Stomach smooth muscle (tissue), 2 donors: ENCODE data around the gene TRAP1.

ENCODE experiments used
- H3K27ac ChIP-seq: one replicate; pipeline ENCODE4 v1.7.0; 2013; ENCODE audit warnings: mild to moderate bottlenecking, low read length, inconsistent platforms
- H3K27me3 ChIP-seq, 2 donors: one replicate each; pipeline ENCODE4 v1.7.0; 2013; ENCODE audit warnings: low read length in 2 of 2; ENCODE audit not compliant: insufficient read depth in 2 of 2, control insufficient read depth in 1 of 2
- H3K36me3 ChIP-seq, 2 donors: one replicate each; pipeline ENCODE4 v1.7.0; 2013; ENCODE audit warnings: low read length in 2 of 2; ENCODE audit not compliant: control insufficient read depth in 2 of 2, insufficient read depth in 2 of 2
- H3K4me1 ChIP-seq: one replicate; pipeline ENCODE4 v1.7.0; 2013; ENCODE audit warnings: low read length; ENCODE audit not compliant: control insufficient read depth, insufficient read depth
- H3K4me3 ChIP-seq, 2 donors: one replicate each; pipeline ENCODE4 v1.7.0; 2013; ENCODE audit warnings: low read length in 2 of 2
- H3K9ac ChIP-seq, 2 donors: one replicate each; pipeline ENCODE4 v1.7.0; 2013; ENCODE audit warnings: low read length in 2 of 2, mild to moderate bottlenecking in 1 of 2
- H3K9me3 ChIP-seq, 2 donors: one replicate each; pipeline ENCODE4 v1.7.0; 2013; ENCODE audit warnings: low read length in 2 of 2; ENCODE audit not compliant: control insufficient read depth in 2 of 2
- donor health status: healthy.
- donor health status: Pancreatic carcinoma.

Gene TRAP1

DNA sequence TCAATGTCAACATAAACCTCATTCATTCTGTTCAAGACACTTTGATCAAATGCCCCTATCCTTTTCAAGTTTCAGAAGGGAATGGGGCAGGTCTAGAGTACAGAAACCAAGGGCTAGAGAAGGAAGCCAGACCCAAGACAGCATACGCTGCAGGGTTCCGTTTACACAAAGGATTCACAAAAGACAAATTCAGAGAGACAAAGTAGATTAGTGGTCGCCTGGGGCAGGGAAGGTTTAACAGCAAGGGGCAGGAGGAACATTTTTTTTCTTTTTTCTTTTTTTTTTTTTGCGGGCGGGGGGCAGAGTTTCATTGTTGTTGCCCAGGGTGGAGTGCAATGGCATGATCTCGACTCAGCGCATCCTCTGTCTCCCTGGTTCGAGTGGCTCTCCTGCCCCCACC is 19.9 kb upstream of the TRAP1 start:
- H3K9me3 ChIP-seq = no peaks in the 10 kb centered on the region
- no peak overlapping the region for H3K27ac ChIP-seq
- no peaks in the 10 kb centered on the region for H3K4me1 ChIP-seq
- H3K9ac ChIP-seq = no peak overlapping the region
- H3K4me3 ChIP-seq = no peak overlapping the region
- H3K36me3 ChIP-seq = peaks cover 67 to 68% of the 10 kb centered on the region in 2 donors
- no peaks in the 10 kb centered on the region for H3K27me3 ChIP-seq

DNA sequence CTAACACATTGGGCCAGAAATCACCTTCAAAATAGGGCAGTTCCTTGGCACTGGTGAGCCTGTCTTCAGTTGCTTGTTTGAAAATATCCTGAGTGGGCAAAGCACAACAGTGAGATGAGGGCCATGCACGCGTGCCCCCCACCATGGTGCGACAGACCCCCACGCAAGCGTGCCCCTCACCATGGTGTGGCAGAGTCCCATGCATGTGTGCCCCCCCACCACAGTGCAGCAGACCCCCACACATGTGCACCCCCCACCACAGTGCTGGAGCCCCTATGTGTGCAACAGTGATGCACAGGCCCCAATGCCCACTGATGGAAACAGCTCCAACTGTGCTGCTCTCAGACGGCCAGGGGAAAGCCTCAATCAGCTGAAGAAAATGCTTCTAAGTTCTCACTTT is 18.8 kb upstream of the TRAP1 start:
- H3K27ac ChIP-seq = no peak overlapping the region
- H3K27me3 ChIP-seq = no peaks in the 10 kb centered on the region
- no peaks in the 10 kb centered on the region for H3K9me3 ChIP-seq
- no peak overlapping the region for H3K4me3 ChIP-seq
- no peak overlapping the region for H3K9ac ChIP-seq
- H3K4me1 ChIP-seq = no peaks in the 10 kb centered on the region
- H3K36me3 ChIP-seq = peaks cover 76% of the 10 kb centered on the region in 2 donors

DNA sequence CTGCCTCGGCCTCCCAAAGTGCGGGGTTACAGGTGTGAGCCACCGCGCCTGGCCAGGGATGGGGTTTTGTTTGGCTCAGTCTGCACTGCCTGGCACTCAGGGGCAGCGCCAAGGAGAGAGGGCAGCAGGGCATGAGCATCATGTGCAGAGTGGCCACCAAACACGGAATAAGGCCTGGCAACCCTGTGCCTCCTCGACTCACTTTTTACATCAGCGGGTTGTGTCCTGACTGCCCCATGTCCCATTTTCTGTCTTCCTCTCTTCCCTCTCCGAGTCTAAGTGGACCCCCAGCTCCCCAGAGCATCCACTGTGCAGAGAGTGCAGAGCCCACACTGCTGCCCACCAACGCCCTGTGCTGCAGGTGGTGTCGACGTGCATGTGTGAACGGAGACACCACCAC is 18.2 kb upstream of the TRAP1 start:
- Histone ChIP-seq H3K27me3 (no peaks in the 10 kb centered on the region), H3K27ac (no peak overlapping the region), H3K9ac (no peak overlapping the region), H3K36me3 (peaks cover 75 to 76% of the 10 kb centered on the region in 2 donors), H3K9me3 (no peaks in the 10 kb centered on the region), H3K4me3 (no peak overlapping the region), H3K4me1 (no peaks in the 10 kb centered on the region)

DNA sequence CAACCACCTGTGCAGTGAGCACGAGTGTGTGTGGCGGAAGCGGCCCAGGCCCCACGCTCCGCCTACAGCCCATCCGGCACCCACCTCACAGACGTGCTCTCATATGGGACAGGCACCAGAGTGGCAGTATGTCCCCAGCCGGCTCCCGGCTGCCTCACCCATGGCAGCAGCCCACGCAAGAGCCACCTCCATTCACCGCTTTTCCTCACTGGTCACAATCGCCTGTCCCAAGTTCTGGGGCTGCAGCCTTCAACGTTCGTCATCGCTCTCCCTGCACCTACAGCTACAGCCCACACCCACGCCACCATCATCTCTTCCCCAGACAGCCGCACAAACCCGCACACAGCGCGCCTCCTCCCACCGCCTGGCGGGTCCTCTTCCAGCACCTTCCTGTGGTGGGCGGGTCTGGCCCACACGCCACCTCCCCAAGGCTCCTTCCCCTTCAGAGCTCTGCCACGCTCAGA is 17.5 kb upstream of the TRAP1 start:
- H3K36me3 ChIP-seq = peaks cover 77 to 78% of the 10 kb centered on the region in 2 donors

DNA sequence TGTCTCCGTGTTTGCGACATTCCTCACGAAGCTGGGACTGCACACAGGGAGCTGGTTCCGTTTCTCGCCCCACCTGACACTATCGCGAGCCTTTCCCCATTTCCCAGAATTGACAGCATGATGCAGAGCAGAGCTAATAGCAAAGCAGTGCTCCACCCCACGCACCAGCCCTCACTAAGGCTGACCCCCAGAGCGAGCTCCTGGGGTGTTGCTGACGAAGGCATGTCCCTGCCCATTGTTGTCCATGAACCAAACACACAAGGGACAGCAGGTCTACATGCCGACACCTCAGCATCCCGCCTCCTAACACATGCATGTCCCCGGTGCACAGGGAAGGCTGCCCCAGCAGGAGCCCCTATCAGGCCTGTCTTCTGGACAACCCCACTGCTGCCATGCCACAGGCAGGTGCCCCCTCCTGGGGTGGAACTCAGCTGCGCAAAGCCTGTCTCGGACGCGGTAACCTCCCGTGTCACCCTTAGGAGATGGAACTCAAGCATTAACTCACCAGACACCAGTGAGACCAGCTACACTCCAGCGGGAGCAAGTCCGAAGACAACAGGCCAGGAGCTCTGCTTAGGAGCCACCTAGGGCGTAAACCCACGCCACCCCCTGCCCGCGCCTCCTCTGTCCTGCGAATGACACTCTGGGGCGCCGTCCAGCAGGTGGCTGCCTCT is 16.9 kb upstream of the TRAP1 start:
- Histone ChIP-seq H3K36me3 (peaks cover 77 to 78% of the 10 kb centered on the region in 2 donors), H3K9ac (no peak overlapping the region), H3K27me3 (no peaks in the 10 kb centered on the region), H3K9me3 (no peaks in the 10 kb centered on the region), H3K27ac (no peak overlapping the region), H3K4me3 (no peak overlapping the region), H3K4me1 (no peaks in the 10 kb centered on the region)

More for the DNA sequence above, 17.5 kb upstream of the TRAP1 start:
- no peaks in the 10 kb centered on the region for H3K27me3 ChIP-seq
- no peaks in the 10 kb centered on the region for H3K9me3 ChIP-seq
- H3K4me1 ChIP-seq = no peaks in the 10 kb centered on the region
- H3K9ac ChIP-seq = no peak overlapping the region
- no peak overlapping the region for H3K27ac ChIP-seq
- H3K4me3 ChIP-seq = no peak overlapping the region

DNA sequence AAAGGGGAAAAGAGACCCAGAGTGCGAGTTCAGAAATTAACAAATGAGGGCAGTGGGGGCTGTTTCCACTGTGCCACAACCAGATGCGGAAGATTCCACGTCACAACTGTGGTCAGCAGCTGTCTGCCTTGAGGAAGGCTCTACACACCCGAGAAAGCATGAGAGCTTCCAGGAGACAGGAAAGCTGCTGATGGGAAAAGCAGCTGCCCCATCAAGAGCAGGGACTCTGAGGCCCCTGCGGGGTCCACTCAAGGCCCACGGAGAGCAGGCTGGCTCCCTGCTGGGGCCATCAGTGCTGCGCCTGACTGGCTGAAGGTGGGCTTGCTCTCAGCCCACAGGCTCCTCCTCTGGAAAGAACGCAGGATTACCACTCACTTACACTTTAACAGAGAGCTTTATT is 14.8 kb upstream of the TRAP1 start:
- Histone ChIP-seq H3K4me3 (no peak overlapping the region), H3K9me3 (no peaks in the 10 kb centered on the region), H3K36me3 (peaks cover 63 to 78% of the 10 kb centered on the region in 2 donors), H3K27ac (no peak overlapping the region), H3K9ac (no peak overlapping the region), H3K27me3 (no peaks in the 10 kb centered on the region), H3K4me1 (no peaks in the 10 kb centered on the region)

DNA sequence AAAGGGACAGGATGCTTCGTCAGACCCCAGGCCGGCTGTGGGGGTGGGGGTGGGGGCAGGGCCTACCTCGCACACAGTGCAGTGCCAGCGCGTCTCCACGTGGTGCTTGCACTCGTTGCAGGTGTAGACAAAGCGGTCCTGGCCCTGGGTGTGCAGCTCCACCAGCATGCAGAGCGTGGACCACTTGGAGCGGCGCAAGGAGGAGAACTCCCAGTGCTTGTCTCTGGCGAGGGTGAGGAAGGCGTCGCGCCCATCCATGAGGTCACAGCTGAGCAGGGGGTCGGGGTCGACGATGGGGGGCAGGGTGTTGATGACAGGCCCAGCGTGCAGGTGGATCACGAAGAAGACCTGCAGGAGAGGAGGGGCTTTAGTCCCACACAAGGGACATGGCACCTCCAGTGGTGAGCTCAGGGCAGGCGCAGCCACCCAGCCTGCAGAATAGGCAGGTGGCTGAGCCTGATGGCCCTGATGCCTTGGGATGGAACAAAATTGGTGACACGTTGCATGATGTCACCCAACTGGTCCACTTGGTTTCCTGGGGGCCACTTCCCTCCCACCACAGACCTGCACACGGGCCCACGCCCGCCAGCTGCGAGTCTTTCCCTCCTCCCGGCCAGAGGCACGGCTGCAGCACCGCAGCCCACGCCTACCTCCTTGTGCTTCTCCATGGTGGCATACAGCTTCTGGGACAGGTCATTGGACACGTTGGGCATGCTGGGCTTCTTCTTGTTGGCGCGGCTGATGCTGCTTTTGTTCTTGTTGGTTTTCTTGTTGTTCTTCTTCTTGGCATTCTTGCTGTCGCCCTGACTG is 14.0 kb upstream of the TRAP1 start:
- H3K4me1 ChIP-seq = no peaks in the 10 kb centered on the region
- peaks cover 55 to 72% of the 10 kb centered on the region in 2 donors for H3K36me3 ChIP-seq
- H3K9ac ChIP-seq = no peak overlapping the region
- no peak overlapping the region for H3K4me3 ChIP-seq
- no peaks in the 10 kb centered on the region for H3K9me3 ChIP-seq
- no peak overlapping the region for H3K27ac ChIP-seq
- no peaks in the 10 kb centered on the region for H3K27me3 ChIP-seq

DNA sequence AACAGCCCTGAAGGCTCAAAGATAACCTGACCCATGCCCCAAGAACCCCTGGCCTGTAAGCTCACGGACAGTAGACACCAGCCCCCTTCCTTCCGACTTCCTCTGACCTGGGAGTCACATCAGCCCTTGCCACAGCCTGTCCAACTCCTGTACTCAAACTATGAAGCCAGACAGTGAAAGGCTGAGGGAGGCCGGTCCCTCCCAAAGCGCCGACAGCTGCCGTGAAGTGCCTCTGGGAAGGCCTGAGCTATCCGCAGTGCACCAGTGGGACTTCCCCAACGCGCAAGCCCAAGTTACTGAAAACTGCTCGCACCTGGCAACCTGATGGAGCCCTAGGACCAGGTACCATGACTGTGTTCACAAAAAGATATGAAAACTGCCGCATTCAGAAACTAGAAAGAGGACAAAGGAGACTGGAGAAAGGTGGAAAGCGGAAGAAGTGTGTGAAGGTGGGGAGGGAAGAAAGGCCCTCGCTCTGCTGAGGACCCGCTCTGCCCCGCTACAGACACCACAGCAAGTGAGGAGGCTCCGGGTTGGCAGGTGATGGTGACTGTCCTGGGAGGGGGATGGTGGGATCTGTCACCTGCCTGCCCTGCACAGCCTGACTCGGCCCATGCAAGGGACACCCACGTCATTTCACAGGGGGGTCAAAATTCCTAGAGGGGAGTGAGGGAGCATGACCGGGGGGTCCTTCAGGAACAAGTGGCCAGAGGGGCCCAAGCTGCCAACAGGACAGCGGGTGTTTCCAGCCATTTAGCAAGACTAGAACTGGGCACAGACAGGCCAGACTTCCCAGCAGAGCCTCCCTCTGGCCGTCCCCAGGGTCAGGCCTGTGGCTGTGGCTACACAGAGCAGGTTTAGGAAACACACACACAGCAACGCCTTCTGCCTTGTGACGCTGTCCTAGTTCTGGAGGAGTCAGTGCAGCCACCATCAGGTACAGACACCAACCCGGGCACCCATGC is 13.1 kb upstream of the TRAP1 start:
- Histone ChIP-seq H3K36me3 (peaks cover 46 to 63% of the 10 kb centered on the region in 2 donors), H3K9me3 (no peaks in the 10 kb centered on the region), H3K27me3 (no peaks in the 10 kb centered on the region), H3K9ac (no peak overlapping the region), H3K4me1 (no peaks in the 10 kb centered on the region), H3K4me3 (no peak overlapping the region), H3K27ac (no peak overlapping the region)

DNA sequence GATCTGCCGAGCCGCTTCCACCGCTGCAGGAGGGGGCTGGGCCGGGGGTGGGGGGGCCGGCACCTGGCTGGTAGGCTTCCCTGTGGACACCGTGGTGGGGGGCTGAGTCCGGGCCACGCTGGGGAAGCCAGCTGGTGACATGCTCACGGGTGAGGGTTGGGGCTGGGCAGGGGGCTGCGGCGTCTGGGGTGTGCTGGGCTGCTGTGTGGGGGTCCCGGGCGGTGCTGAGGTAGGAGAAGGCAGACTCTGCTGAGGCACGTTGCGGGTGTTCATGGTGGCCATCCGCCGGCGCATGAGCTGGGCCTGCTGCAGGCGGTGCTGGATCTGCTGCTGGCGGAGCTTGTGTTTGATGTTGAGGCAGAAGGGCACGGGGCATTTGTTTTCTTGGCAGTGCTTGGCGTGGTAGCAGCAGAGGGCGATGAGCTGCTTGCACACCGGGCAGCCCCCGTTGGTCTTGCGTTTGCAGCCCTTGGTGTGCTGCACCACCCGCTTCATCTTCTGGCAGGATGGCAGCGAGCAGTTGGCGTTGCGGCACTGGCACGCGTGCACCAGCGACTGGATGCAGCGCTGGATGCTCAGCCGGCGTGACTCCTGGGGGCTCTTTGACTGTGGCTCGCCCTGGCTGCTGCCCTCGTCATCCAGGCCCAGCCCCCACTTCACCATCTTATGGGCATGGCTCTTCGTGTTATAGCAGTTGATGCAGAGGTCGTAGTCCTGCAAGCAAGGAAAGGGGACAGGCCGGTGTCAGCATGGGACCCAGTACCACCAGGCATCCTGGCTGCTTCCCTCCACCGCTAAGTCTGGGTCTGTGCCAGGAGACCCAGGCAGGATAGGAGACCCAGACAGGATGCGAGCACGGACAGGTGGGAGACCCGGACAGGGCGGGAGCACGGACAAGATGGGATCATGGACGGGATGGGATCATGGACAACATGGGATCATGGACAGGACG is 12.1 kb upstream of the TRAP1 start:
- Histone ChIP-seq H3K27me3 (no peaks in the 10 kb centered on the region), H3K4me3 (no peak overlapping the region), H3K27ac (no peak overlapping the region), H3K9ac (no peak overlapping the region), H3K4me1 (no peaks in the 10 kb centered on the region), H3K9me3 (no peaks in the 10 kb centered on the region), H3K36me3 (peaks cover 38 to 53% of the 10 kb centered on the region in 2 donors)
